Testis (tissue), 3 donors: ENCODE measurements around the gene DCP1A. TPM values are rescaled to one million over a fixed set of nuclear protein-coding genes. Genes with fewer than 3 reads are reported as not detected.
"Not testable (repeated sequence)": the region's sequence is repeated elsewhere in the genome, so short reads cannot be mapped to it uniquely, and the experiment has no call there.

Experiments
- DNase-seq: peaks from one replicate; pipeline ENCODE4 v3.0.0-alpha.2; 2019
- H3K27ac ChIP-seq, 2 donors: fragments of 200-600 bp; sonication (generic); one replicate each; pipeline ENCODE4 v1.5.1; 2019
- H3K27me3 ChIP-seq: fragments of 200-600 bp; sonication (generic); one replicate; pipeline ENCODE4 v1.5.1; 2019
- H3K36me3 ChIP-seq: fragments of 200-600 bp; sonication (generic); one replicate; pipeline ENCODE4 v1.5.1; 2017; ENCODE audit warnings: low read depth; ENCODE audit errors: missing control alignments
- H3K4me1 ChIP-seq: fragments of 200-600 bp; sonication (generic); one replicate; pipeline ENCODE4 v1.5.1; 2019
- H3K4me3 ChIP-seq, 2 donors: fragments of 200-600 bp; sonication (generic); one replicate each; pipeline ENCODE4 v1.5.1; 2017 to 2019
- H3K9me3 ChIP-seq: fragments of 200-600 bp; sonication (generic); one replicate; pipeline ENCODE4 v1.5.1; 2017
- CTCF ChIP-seq, 3 experiments: fragments of 450-650 bp in 2 of 3; fragments of 200-600 bp in 1 of 3; sonication (generic) in 1 of 3; IDR thresholded peaks; one replicate each; pipeline ENCODE4 v1.5.1; 2016 to 2019; ENCODE audit warnings: antibody characterized with exemption in 3 of 3, mild to moderate bottlenecking in 2 of 3, moderate library complexity in 1 of 3
- POLR2A ChIP-seq: fragments of 450-650 bp; IDR thresholded peaks from one replicate; pipeline ENCODE4 v1.6.1; 2017; ENCODE audit warnings: antibody characterized with exemption, mild to moderate bottlenecking, moderate library complexity
- WGBS, 2 donors: methylation state at CpG; one replicate each; pipeline ENCODE4 v1.1.5; 2018; 5-methylcytosine and 5-hydroxymethylcytosine counted together
- intact Hi-C: fragments of 100-400 bp; cut with DNase I; formaldehyde crosslinking; loops from one replicate; pipeline ENCODE4 v1.15.1; 2023; ENCODE audit warnings: low total_unique reads
- polyA plus RNA-seq: library from polyadenylated mRNA; stranded (reverse); fragments of 350-450 nt; fragmentation: Illumina TruSeq; extraction: RNeasy Lipid Tissue Mini Kit (QIAGEN cat#74804); gene quantifications from one replicate; pipeline ENCODE4 v1.2.3, GENCODE V29; 2014; ENCODE audit warnings: low read depth, low replicate concordance; ENCODE audit not compliant: insufficient read depth
- total RNA-seq, 2 donors: library from RNA; depleted of rRNA; stranded (reverse); fragments of >200 nt; gene quantifications; one replicate each; pipeline ENCODE4 v1.2.3, GENCODE V29; 2016

The DCP1A gene
- total and polyA plus RNA-seq, 3 donors from 2014 or later, result 20.9 to 35.6 (median 31.3) TPM

GRCh38 chr3:53379898-53380297, 32.6 kb upstream of the DCP1A start:
- no peak overlapping the region for H3K27ac ChIP-seq
- no peak overlapping the region for H3K4me3 ChIP-seq
- H3K36me3 ChIP-seq, result no peaks in the 10 kb centered on the region
- 29 to 67% methylated on average over 1 of the region's 1 CpG for WGBS, 2 donors
- no peaks in the 10 kb centered on the region for H3K27me3 ChIP-seq
- no peaks in the 10 kb centered on the region for H3K9me3 ChIP-seq
- DNase-seq, result no peak
- no peaks in the 10 kb centered on the region for H3K4me1 ChIP-seq
- intact Hi-C loops, result loop anchor here (10.0 kb wide), 1 partner anchor 335 kb away; no protein-coding TSS in a partner anchor
- TF ChIP-seq POLR2A (no peak), CTCF (IDR thresholded peaks at IDR 0.05) (no peak)

DNA sequence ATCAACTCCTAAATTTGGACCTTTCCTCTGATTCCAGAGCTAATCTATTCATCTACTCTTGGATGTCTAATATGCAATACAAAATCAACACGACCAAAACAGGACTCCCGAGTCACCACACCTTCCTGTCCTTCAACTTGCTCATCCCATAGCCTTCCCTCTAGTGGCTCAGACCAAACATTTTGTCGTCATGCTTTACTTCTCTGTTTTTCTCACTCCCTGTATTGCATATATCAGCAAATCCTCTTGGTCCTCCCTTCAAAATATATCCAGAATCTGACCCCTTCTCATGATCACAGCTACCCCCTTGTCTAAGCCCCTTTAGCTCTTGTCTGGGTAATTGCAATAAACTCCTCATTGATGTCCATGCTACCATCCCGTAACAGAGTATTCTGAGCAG, 30.5 kb upstream of the DCP1A start:
- Histone ChIP-seq H3K27me3 (no peaks in the 10 kb centered on the region), H3K27ac (no peak overlapping the region), H3K36me3 (no peaks in the 10 kb centered on the region), H3K4me3 (no peak overlapping the region), H3K9me3 (no peaks in the 10 kb centered on the region), H3K4me1 (no peaks in the 10 kb centered on the region)
- no peak for TF ChIP-seq POLR2A
- DNase-seq, result no peak
- 72 to 73% methylated on average over 4 of the region's 4 CpGs for WGBS, 2 donors
- intact Hi-C loops, result no loop called here

- Histone ChIP-seq H3K27ac (no peak overlapping the region), H3K4me1 (no peaks in the 10 kb centered on the region), H3K36me3 (no peaks in the 10 kb centered on the region), H3K4me3 (no peak overlapping the region), H3K27me3 (no peaks in the 10 kb centered on the region), H3K9me3 (no peaks in the 10 kb centered on the region)
- 82 to 85% methylated on average over 3 of the region's 3 CpGs for WGBS, 2 donors
- intact Hi-C loops, result no loop called here
- DNase-seq, result no peak
- no peak for TF ChIP-seq CTCF (IDR thresholded peaks at IDR 0.05)
- TF ChIP-seq POLR2A, result no peak
These were observed 29.3 kb upstream of the DCP1A start for GRCh38 chr3:53376679-53377078.

- Histone ChIP-seq H3K4me3 (no peak overlapping the region), H3K27ac (no peak overlapping the region), H3K27me3 (no peaks in the 10 kb centered on the region), H3K4me1 (no peaks in the 10 kb centered on the region), H3K9me3 (no peaks in the 10 kb centered on the region), H3K36me3 (no peaks in the 10 kb centered on the region)
- DNase-seq, result peak; percentile 73
- intact Hi-C loops, result no loop called here
- WGBS, 2 donors, result 56 to 67% methylated on average over 8 of the region's 8 CpGs
- no peak for TF ChIP-seq POLR2A
- TF ChIP-seq CTCF (IDR thresholded peaks at IDR 0.05), result peak; percentile 65 to 73 (median 66)
These were observed 27.7 kb upstream of the DCP1A start for GRCh38 chr3:53375019-53375418.

DNA sequence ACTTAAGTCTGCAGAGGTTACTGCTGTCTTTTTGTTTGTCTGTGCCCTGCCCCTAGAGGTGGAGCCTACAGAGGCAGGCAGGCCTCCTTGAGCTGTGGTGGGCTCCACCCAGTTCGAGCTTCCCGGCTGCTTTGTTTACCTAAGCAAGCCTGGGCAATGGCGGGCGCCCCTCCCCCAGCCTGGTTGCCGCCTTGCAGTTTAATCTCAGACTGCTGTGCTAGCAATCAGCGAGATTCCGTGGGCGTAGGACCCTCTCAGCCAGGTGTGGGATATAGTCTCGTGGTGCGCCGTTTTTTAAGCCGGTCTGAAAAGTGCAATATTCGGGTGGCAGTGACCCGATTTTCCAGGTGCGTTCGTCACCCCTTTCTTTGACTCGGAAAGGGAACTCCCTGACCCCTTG, 23.4 kb upstream of the DCP1A start:
- H3K4me3 ChIP-seq, H3K9me3 ChIP-seq, H3K36me3 ChIP-seq, H3K27ac ChIP-seq, H3K27me3 ChIP-seq, H3K4me1 ChIP-seq, DNase-seq, intact Hi-C loops: not testable (repeated sequence)
- 71 to 83% methylated on average over 5 to 13 of the region's 17 CpGs for WGBS, 2 donors

- intact Hi-C loops, result no loop called here
- Histone ChIP-seq H3K27me3 (no peaks in the 10 kb centered on the region), H3K4me3 (no peak overlapping the region), H3K4me1 (no peaks in the 10 kb centered on the region), H3K9me3 (no peaks in the 10 kb centered on the region), H3K36me3 (no peaks in the 10 kb centered on the region), H3K27ac (no peak overlapping the region)
- 88 to 96% methylated on average over 3 of the region's 3 CpGs for WGBS, 2 donors
- no peak for DNase-seq
- no peak for TF ChIP-seq POLR2A
- no peak for TF ChIP-seq CTCF (IDR thresholded peaks at IDR 0.05)
These were observed 14.5 kb upstream of the DCP1A start for GRCh38 chr3:53361852-53362251.
